NCI-H1930 (cell line): ENCODE data around the gene PRMT6.
"Not testable (repeated sequence)": the region's sequence is repeated elsewhere in the genome, so short reads cannot be mapped to it uniquely, and the experiment has no call there.

Source experiments
- DNase-seq, 2 experiments: peaks; one replicate each; lab custom pipeline; 2025; lab: John Stamatoyannopoulos, UW

PRMT6 gene

DNA sequence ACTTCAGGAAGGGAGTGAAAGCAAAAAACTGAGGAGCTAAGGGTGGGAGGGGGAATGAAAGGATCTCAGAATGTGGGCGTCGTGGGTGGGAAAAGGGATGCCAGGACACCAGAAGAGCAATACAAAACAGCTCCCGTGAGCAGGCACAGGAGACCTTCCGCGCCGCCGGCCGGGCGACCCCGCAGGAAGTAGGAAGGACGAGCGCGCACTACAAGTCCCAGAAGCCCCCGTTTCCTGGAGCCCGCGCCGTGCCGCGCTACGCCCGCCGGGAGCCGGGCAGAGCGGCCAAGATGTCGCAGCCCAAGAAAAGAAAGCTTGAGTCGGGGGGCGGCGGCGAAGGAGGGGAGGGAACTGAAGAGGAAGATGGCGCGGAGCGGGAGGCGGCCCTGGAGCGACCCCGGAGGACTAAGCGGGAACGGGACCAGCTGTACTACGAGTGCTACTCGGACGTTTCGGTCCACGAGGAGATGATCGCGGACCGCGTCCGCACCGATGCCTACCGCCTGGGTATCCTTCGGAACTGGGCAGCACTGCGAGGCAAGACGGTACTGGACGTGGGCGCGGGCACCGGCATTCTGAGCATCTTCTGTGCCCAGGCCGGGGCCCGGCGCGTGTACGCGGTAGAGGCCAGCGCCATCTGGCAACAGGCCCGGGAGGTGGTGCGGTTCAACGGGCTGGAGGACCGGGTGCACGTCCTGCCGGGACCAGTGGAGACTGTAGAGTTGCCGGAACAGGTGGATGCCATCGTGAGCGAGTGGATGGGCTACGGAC lies at the start of gene PRMT6:
PRMT6 (plus strand) TSS at position 249 of the 771 bp plus-strand sequence; CDS start at position 291, 42 bp downstream.
- peak; percentile 76 to 85 for DNase-seq

- no peak for DNase-seq
Observed at GRCh38 chr1:107009281-107009680, 47.2 kb upstream of the PRMT6 start.

GRCh38 chr1:107010582-107010981 lies 45.9 kb upstream of the PRMT6 start:
- no peak for DNase-seq

- no peak for DNase-seq
Observed at GRCh38 chr1:107016376-107016978, 40.0 kb upstream of the PRMT6 start.

DNA sequence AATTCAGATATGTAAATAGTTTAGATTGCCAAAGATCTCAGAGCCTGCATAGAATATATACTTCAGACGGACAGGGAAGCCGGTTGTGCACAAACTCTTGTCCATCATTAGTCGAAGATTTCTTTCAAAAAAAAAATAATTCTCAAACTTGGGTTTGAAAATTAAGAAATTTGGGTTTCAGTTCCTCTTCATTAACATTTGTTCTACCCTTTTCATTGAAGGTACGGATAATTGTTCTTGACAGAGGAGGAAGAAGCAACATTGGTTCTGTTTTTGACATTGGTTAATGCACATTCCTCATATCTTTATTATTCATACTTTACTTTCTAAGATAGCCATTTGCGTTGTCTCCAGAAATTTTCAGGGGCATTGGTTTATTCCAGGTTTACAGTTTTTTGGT lies 38.0 kb upstream of the PRMT6 start:
- no peak for DNase-seq

DNA sequence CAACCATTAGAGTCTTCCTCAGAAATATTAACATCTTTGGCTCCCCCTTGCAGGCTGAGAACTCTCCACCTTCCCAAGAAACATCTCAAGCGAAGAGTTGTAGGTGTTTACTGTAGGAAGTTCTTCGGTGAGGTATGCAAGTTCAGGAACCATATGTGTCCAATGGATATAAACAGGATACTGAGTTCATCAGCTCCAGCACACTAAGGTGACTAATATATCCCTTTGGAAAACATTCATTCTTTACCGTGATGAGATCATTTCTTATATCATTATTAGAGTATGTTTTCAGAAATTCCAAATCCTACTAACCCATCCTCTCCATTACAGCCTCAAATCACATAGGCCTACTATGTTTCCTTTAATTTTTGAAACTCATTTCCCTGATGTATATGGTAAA lies 37.3 kb upstream of the PRMT6 start:
- DNase-seq = no peak

DNA sequence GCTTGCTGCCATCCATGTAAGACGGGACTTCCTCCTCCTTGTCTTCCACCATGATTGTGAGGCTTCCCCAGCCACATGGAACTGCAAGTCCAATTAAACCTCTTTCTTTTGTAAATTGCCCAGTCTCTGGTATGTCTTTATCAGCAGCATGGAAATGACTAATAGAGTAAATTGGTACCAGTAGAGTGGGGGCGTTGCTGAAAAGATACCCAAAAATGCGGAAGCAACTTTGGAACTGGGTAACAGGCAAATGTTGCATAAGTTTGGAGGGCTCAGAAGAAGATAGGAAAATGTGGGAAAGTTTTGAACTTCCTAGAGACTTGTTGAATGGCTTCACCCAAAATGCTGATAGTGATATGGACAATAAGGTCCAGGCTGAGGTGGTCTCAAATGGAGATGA lies 17.6 kb upstream of the PRMT6 start:
- not testable (repeated sequence) for DNase-seq

GRCh38 chr1:107044310-107045220 lies 11.9 kb upstream of the PRMT6 start:
- DNase-seq = not testable (repeated sequence)

DNA sequence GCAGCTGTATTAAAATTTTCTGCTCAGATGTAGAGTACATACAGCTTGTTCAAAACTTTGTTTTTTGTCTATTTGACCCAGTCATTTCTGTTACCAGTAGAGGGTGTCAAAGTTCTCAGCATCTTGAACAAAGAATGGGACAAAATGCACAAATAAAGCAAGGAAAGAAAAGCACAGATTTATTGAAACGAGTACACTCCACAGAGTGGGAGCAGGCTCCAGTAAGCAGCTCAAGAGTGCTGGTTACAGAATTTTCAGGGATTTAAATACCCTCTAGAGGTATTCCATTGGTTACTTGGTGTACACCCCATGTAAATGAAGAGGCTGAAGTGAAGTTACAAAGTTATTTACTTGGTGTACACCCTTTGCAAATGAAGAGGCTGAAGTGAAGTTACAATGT lies 8.9 kb upstream of the PRMT6 start:
- no peak for DNase-seq

DNA sequence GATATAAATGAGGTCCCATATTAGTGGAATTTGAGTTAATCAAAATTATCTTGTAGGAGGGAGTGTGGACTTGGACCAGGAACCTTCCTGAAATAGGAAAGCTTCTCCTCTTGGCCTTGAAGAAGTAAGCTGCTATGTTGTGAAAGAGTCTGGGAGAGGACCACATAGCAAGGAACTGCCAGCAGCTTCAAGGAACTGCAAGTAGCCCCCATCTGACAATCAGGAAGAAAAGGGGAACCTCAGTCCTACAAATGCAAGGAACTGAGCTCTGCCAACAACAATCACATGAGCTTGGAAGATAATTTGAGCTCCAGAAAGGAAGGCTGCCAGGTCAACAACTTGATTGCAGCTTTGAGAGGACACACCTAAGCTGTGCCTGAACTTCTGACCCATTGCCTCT lies 8.2 kb upstream of the PRMT6 start:
- DNase-seq = no peak

- no peak for DNase-seq
Observed at GRCh38 chr1:107051266-107051665, 5.2 kb upstream of the PRMT6 start.

DNA sequence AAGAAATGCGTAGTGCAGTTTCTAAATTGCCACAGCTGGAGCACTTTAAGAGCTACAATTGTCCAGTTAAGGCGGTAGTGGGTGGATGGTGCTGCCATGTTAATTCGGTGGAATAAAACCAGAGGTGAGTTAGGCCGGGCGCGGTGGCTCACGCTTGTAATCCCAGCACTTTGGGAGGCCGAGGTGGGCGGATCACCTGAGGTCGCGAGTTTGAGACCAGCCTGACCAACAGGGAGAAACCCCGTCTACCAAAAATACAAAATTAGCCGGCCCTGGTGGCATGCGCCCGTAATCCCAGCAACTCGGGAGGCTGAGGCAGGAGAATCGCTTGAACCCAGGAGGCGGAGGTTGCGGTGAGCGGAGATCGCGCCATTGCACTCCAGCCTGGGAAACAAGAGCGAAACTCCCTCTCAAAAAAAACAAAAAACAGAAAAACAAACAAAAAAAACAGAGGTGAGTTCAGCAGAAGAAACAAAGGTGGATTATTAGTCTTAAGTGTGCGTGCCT lies 502 bp upstream of the PRMT6 start:
- DNase-seq = not testable (repeated sequence)

- peak; percentile 8 to 39 for DNase-seq
Observed at GRCh38 chr1:107057197-107058133, 991 bp downstream of the PRMT6 start.

DNA sequence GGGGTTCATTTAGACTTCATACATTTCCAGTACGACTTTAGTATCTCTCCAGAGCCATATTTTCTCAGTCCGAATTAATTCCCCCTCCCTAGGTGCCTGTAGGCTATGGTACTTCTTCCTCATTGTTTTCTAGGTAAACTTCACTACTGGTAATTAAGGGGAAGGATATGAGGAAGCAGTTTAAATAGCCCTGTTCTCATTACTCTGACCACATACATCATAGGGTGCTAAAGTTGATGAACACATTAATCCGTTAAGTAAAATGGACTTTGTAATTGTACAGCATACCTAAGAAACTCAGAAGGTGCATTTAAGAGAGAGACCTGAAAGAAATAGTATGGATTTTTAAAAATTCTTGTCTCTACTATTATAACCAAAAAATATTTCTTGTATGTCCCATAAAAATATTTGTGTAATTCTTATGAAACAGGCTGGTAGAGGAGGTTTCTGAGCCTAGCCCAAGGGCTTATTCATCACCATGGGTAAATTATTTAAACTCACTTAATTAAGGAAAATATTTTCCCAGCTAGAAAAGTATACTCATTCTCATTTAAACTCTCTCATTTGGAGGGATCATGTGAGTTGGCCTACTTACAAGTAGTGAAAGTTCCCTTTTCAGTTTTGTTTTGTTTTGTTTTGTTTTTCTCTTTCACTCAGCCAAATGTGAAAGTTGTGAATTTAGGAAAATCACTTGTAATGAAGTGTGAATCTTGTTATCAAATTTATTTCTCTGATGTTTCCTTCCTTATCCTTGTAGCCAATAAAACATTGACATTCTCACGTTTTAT lies 2.0 kb downstream of the PRMT6 start:
- no peak for DNase-seq

DNA sequence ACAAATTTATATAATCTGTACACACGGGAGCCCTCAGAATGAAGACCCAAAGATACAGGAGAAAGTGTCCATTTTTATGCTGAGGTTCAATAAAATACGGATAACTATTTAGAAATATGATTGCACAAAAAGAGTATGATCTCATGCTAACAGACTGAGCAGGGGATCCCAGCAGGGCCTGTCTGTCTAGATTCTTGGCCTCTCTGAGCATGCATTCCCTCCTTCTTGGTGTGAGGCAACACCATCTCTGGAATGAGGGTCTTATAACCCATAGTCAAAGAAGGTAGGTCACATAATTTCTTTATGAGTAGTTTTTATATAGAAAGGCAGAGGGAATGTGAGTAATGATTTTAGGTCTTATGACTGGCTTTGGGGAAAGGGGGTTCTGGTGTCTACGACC lies 5.4 kb downstream of the PRMT6 start:
- DNase-seq = no peak

DNA sequence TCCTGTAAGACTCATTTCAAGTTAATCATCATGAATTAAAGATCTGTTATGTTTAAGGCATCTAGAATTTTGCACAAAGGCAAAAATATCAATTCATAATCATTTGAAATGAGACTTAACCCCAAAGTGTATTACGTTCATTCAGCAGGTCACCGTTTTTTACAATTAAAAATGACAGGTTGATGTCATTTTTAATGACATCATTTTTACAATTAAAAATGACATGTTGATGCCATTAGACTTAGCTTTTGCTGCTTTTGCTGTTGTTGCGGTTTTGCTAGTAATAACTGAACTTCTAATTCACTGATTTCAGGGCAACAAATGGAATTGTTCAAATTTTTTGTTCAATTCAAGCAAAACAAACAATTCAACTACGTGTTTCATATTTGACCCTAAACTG lies 17.0 kb downstream of the PRMT6 start:
- DNase-seq = no peak

GRCh38 chr1:107076841-107077240 lies 20.4 kb downstream of the PRMT6 start:
- DNase-seq = no peak

- DNase-seq = no peak
Observed at GRCh38 chr1:107079249-107079648, 22.8 kb downstream of the PRMT6 start.

GRCh38 chr1:107081102-107081501 lies 24.6 kb downstream of the PRMT6 start:
- no peak for DNase-seq

DNA sequence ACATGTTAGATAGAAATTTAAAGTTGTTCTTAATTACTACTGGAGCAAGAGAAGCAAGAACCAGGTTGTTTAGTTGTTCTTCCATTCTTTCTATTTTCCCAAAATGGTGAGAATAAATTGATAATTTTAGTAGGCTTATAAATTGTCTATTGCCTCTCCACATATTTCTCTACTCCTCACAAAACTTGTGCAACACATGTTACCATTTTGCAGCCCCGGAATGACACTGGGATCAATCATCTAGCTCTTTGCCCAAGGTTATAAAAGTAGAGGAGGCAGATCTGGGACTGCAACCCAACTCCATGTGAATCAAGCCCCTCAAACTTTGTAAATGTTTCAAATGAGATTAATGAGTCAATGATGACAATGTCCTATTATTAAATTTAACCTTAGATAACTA lies 34.9 kb downstream of the PRMT6 start:
- DNase-seq = no peak
